Measurements from ENCODE around the gene WNT5A. TPM values are rescaled to one million over a fixed set of nuclear protein-coding genes. Genes with fewer than 3 reads are reported as not detected.

WNT5A gene
- total RNA-seq, 4 donors from 2014 or later = 3.1 to 46.3 (median 11.3) TPM

DNA sequence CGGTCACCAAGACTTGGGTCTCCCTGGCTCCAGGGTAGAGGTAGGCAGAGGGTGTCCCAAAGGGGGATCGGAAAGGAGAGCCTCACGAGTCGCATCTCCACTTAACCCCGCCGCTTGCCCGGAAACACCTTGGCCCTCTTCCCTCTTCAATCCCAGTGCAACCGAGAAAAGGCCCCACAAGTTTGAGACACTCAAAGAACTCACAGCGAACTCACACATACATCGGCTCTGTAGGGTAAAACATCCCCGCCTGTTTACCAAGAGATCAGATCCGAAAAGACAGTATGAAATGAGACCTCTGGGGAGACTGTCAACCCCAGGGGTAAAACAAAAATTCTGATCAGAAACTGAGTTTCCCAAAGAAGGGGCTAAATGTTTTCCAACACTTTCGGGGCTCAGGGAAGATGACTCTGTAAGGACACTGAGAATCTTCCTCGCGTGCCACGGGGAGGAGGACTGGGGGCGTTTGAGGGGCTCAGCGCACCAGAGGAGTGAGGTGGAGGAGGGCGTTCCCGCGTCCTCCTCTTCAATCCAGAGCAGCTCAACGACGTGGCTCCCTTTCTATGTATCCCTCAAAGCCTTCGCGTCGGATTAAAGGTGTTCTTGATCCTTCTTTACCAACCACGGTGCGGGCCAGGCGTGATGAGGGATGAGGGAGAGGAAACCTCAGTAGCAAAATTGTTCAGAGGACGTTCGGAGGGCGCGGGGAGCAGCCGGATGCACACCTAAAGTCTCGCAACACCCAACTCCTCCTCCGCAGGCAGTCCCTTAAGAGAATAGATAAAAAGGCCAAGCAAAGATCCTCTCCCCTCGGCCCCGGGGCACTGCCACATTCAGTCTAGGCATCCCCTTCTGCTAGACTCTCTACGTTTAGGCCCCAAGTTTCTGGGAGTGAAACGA lies 3.7 kb downstream of the WNT5A start:
- WGBS, 2 donors (ENCODE audit: low coverage in 1 of 2) = 80 to 100% methylated on average over 2 of the region's 40 CpGs
- no peaks in the 10 kb centered on the region for H3K9me3 ChIP-seq
- no peaks in the 10 kb centered on the region for H3K36me3 ChIP-seq
- peaks cover 0 to 77% (median 7%) of the 10 kb centered on the region in 3 donors for H3K4me1 ChIP-seq
- peak overlapping the region in 1 of 2 donors; percentile 91 for H3K4me3 ChIP-seq
- ATAC-seq = no peak
- no peak for TF ChIP-seq POLR2AphosphoS5 (IDR thresholded peaks at IDR 0.05)
- TF ChIP-seq EP300 (IDR thresholded peaks at IDR 0.05) = no peak
- TF ChIP-seq, protein P1, sequence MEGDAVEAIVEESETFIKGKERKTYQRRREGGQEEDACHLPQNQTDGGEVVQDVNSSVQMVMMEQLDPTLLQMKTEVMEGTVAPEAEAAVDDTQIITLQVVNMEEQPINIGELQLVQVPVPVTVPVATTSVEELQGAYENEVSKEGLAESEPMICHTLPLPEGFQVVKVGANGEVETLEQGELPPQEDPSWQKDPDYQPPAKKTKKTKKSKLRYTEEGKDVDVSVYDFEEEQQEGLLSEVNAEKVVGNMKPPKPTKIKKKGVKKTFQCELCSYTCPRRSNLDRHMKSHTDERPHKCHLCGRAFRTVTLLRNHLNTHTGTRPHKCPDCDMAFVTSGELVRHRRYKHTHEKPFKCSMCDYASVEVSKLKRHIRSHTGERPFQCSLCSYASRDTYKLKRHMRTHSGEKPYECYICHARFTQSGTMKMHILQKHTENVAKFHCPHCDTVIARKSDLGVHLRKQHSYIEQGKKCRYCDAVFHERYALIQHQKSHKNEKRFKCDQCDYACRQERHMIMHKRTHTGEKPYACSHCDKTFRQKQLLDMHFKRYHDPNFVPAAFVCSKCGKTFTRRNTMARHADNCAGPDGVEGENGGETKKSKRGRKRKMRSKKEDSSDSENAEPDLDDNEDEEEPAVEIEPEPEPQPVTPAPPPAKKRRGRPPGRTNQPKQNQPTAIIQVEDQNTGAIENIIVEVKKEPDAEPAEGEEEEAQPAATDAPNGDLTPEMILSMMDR (IDR thresholded peaks at IDR 0.05) = no peak
- TF ChIP-seq POLR2A (IDR thresholded peaks at IDR 0.05) = no peak
- peaks cover 44% of the 10 kb centered on the region for H3K27me3 ChIP-seq
- peak overlapping the region in 2 of 4 donors; percentile 84 to 91 for H3K27ac ChIP-seq

DNA sequence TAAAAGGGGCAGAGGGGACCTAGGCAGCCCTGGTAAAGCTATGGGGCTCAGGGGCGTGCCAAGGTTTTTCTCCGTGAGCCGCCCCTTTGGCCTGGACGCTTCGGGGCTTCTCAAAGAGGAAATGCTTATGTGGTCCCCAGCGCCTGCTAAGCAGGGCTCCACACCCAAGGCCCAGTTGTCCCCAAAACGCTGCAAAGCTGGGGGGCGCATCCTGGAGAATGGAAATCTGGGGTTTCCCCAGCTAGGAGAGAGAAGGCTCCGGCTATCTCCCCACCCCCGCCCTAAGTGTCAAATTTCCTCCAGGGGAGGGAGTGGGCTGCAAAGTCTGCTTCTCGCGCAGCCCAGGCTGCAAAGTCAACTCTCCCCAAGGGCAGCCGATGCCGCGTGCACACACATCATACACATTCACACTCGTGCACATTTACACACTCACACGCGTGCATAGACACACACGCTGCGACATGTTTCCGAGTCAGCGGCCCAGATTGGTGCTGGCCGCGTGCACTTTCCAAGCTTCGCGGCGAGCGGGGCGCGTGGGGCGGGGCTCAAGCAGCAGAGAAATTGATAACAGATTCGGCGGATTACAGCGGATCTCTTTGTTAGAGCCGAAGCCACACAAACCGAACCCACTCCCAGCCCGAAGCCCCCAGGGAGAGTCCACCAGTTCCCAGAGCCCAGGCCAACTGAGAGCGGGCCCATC lies 4.5 kb downstream of the WNT5A start:
- Histone ChIP-seq H3K4me1 (peaks cover 0 to 75% (median 7%) of the 10 kb centered on the region in 3 donors), H3K27ac (peak overlapping the region in 2 of 4 donors; percentile 84 to 91), H3K4me3 (peak overlapping the region in 1 of 2 donors; percentile 91), H3K36me3 (no peaks in the 10 kb centered on the region), H3K9me3 (no peaks in the 10 kb centered on the region), H3K27me3 (peaks cover 39% of the 10 kb centered on the region)
- TF ChIP-seq, protein P1 (IDR thresholded peaks at IDR 0.05) = no peak
- TF ChIP-seq EP300 (IDR thresholded peaks at IDR 0.05) (no peak), POLR2A (IDR thresholded peaks at IDR 0.05) (no peak), POLR2AphosphoS5 (IDR thresholded peaks at IDR 0.05) (no peak)
- 8% methylated on average over 5 of the region's 38 CpGs; no CpG with 5 or more reads in 1 of the 2 donors for WGBS, 2 donors (ENCODE audit: low coverage in 1 of 2)
- no peak for ATAC-seq

DNA sequence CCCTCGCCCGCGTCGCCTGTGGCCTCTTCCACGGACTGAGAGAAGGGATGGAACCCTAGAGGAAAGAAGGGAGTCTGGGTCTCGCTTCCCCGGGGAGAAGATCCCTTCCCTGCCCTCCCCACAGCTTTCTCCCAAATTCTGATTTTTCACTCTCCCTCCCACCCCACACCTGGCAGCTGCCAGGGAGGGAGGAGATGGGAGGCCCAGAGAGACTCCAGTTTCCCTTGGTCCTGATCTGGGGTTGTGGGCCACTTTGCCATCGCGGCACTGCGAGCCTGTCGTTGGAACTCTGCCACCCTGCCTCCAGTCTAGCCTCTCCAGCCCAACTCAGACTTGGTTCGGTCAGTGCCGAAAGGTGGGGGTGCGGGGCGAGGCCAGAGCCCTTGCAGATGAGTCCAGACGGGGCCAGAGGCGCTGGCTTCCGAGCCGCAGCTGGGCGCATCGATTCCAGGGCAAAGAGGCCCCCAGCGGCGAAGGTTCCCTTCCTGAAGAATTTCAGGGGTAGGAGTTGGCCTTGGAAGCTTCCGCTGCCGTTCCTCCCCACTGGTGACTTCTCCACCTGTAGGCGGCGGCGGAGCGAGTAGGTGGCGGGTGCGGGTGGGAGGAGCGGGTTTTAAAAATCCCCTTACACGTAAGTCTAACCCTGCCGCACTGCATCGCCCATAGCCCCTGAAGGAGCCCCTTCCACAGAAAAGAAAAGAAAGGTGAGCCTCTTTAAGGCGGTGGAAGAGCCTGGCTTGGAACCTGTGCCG lies 5.2 kb downstream of the WNT5A start:
- peaks cover 0 to 70% (median 7%) of the 10 kb centered on the region in 3 donors for H3K4me1 ChIP-seq

DNA sequence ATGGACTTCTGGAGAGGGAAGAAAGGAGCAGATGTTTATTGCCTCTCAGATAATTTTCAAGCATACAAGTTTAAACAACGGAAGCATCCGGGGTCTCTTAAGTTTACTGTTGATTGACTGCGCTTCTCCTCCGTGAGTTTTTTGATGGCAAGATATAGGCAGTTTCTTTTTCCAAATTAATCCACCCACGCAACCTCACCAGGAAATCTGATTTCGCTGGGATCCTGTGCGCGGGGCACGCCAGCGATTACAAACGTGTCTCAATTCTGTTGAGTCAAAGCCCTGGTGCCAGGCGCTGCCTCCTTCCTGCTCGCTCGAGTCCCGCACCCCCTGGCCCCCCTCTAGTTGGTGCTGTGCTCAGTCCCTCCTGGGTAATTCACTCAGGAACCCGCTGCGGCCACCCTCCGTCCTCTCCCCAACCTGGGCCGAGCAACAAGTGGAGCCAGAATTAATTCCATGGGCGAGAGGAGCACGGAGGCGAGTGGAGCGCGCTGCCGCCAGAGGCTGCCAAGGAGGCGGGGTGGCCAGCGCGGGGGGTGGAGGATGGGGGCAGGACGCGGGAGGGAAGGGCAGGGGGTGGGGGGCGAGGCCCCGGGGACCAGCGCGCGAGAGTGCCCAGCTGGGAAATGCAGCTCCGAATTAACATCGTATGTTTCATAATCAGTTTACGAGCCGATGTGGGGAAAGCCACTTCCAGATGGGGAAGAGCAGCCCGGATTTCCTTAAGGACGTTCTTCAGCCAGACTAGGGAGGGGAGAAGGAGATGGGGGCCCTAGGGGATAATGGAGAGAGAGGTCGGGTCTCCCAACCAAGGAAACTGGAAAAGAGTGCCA lies 6.0 kb downstream of the WNT5A start:
- 13 to 15% methylated on average over 11 to 12 of the region's 42 CpGs for WGBS, 2 donors (ENCODE audit: low coverage in 1 of 2)
- Histone ChIP-seq H3K27me3 (peaks cover 39% of the 10 kb centered on the region), H3K36me3 (no peaks in the 10 kb centered on the region), H3K4me1 (peaks cover 0 to 62% (median 7%) of the 10 kb centered on the region in 3 donors), H3K4me3 (peak overlapping the region; percentile 17 to 91), H3K27ac (peak overlapping the region in 3 of 4 donors; percentile 12 to 63 (median 57)), H3K9me3 (no peaks in the 10 kb centered on the region)
- TF ChIP-seq, protein P1 (IDR thresholded peaks at IDR 0.05) = peak in 1 of 4 experiments; percentile 19
- no peak for TF ChIP-seq EP300 (IDR thresholded peaks at IDR 0.05)
- TF ChIP-seq POLR2A (IDR thresholded peaks at IDR 0.05) = no peak
- ATAC-seq = peak; percentile 24

More for the DNA sequence above, 5.2 kb downstream of the WNT5A start:
- TF ChIP-seq, protein P1 (IDR thresholded peaks at IDR 0.05) = peak in 1 of 4 experiments; percentile 20
- no peak for TF ChIP-seq POLR2A (IDR thresholded peaks at IDR 0.05)
- no peak for ATAC-seq
- H3K4me3 ChIP-seq = peak overlapping the region; percentile 17 to 91
- no peaks in the 10 kb centered on the region for H3K36me3 ChIP-seq
- H3K9me3 ChIP-seq = no peaks in the 10 kb centered on the region
- 15 to 36% methylated on average over 6 to 7 of the region's 37 CpGs for WGBS, 2 donors (ENCODE audit: low coverage in 1 of 2)
- peaks cover 39% of the 10 kb centered on the region for H3K27me3 ChIP-seq
- peak overlapping the region in 3 of 4 donors; percentile 12 to 63 (median 57) for H3K27ac ChIP-seq
